ES-I3 (cell line): Measurements from ENCODE around the gene GAGE12H.
A peak's percentile ranks its signal among the peaks of the same experiment; 100 is the strongest.

Source experiments
- H3K36me3 ChIP-seq: 2 replicates; pipeline ENCODE4 v1.6.1; 2013; ENCODE audit warnings: mild to moderate bottlenecking, low read length, control low read depth, moderate library complexity; ENCODE audit not compliant: insufficient read depth
- H3K4me1 ChIP-seq: 2 replicates; pipeline ENCODE4 v1.6.1; 2013; ENCODE audit warnings: mild to moderate bottlenecking, control low read depth, low read length; ENCODE audit not compliant: insufficient read depth
- H3K9ac ChIP-seq: 2 replicates; pipeline ENCODE4 v1.6.1; 2013; ENCODE audit warnings: low read depth, mild to moderate bottlenecking, low read length, moderate library complexity
- H3K9me3 ChIP-seq: 2 replicates; pipeline ENCODE4 v1.6.1; 2013; ENCODE audit warnings: mild to moderate bottlenecking, low read length, moderate library complexity; ENCODE audit not compliant: control insufficient read depth, insufficient read depth

GAGE12H gene

GRCh38 chrX:49627086-49627777, 47.5 kb downstream of the GAGE12H start:
- no peaks in the 10 kb centered on the region for H3K36me3 ChIP-seq
- peak overlapping the region; percentile 37; the same call in 1 of the 2 replicates for H3K9ac ChIP-seq
- H3K9me3 ChIP-seq = no peaks in the 10 kb centered on the region; the same call in 1 of the 2 replicates
- no peaks in the 10 kb centered on the region for H3K4me1 ChIP-seq
